ENCODE data around the gene GPC6.

GRCh38 chr13:93637852-93638251, 411.2 kb downstream of the GPC6 start:
- TF ChIP-seq CTCF (conservative IDR thresholded peaks at IDR 0.05; ENCODE audit: low read length) (no peak), EZH2phosphoT487 (IDR thresholded peaks at IDR 0.05; ENCODE audit: borderline replicate concordance, low read depth, low read length) (no peak)

All from OCI-LY7 (cell line).